Tibial nerve (tissue), 4 donors: ENCODE measurements around the gene RFK.
A peak's percentile ranks its signal among the peaks of the same experiment; 100 is the strongest.

Experiments used
- CTCF ChIP-seq, 5 experiments: fragments of 200-600 bp in 3 of 5; fragments of 450-650 bp in 2 of 5; sonication (generic) in 3 of 5; IDR thresholded peaks; one replicate each; pipeline ENCODE4 v1.5.1; 2016 to 2019; ENCODE audit warnings: antibody characterized with exemption in 5 of 5, mild to moderate bottlenecking in 3 of 5, moderate library complexity in 2 of 5
- EP300 ChIP-seq, 2 donors: sonication (generic); formaldehyde crosslinking; IDR thresholded peaks; one replicate each; pipeline ENCODE4 v1.6.1; 2017; ENCODE audit warnings: antibody characterized with exemption in 2 of 2, mild to moderate bottlenecking in 1 of 2
- POLR2A ChIP-seq, 2 donors: fragments of 450-650 bp; IDR thresholded peaks; one replicate each; pipeline ENCODE4 v1.6.1; 2017; ENCODE audit warnings: antibody characterized with exemption in 2 of 2, mild to moderate bottlenecking in 2 of 2, moderate library complexity in 2 of 2

GRCh38 chr9:76403352-76403751 is 9.1 kb upstream of the RFK start:
- TF ChIP-seq CTCF (IDR thresholded peaks at IDR 0.05) (peak; percentile 37 to 70 (median 56)), EP300 (IDR thresholded peaks at IDR 0.05) (no peak), POLR2A (IDR thresholded peaks at IDR 0.05) (no peak)
